ENCODE measurements around the gene LRMDA.

DNA sequence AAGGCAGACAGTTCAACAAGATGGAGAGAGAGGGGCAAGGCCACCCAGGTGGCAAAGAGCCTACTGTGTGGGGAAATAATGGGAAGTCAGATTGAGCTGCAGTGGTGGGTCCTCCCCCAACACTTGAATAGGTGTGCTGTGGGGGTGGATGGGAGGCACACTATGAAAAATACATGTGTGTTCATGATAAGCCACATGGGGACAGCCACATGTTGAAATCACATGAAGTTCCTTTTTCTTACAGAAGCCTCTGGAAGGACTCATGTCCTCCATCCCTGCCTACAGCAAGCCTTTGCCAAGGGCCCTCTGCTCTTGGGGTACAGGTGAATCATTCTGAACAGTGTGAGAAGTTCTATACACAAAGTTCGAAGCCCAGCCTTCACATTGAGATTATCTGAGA is 310.9 kb downstream of the LRMDA start:
- TF ChIP-seq, protein P1, sequence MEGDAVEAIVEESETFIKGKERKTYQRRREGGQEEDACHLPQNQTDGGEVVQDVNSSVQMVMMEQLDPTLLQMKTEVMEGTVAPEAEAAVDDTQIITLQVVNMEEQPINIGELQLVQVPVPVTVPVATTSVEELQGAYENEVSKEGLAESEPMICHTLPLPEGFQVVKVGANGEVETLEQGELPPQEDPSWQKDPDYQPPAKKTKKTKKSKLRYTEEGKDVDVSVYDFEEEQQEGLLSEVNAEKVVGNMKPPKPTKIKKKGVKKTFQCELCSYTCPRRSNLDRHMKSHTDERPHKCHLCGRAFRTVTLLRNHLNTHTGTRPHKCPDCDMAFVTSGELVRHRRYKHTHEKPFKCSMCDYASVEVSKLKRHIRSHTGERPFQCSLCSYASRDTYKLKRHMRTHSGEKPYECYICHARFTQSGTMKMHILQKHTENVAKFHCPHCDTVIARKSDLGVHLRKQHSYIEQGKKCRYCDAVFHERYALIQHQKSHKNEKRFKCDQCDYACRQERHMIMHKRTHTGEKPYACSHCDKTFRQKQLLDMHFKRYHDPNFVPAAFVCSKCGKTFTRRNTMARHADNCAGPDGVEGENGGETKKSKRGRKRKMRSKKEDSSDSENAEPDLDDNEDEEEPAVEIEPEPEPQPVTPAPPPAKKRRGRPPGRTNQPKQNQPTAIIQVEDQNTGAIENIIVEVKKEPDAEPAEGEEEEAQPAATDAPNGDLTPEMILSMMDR (IDR thresholded peaks at IDR 0.05), result no peak
- no peak for TF ChIP-seq POLR2A (IDR thresholded peaks at IDR 0.05)

All from adrenal gland (tissue), 5 donors.